NT2/D1 (cell line): ENCODE results near the gene PTGR1.

Source experiments
- SUZ12 ChIP-seq: IDR thresholded peaks from 2 replicates; pipeline ENCODE4 v1.6.1; 2011; ENCODE audit not compliant: insufficient read length, insufficient read depth; ENCODE audit errors: extremely low read depth
- YY1 ChIP-seq: IDR thresholded peaks from 2 replicates; pipeline ENCODE4 v1.6.1; 2011; ENCODE audit not compliant: insufficient read length, insufficient read depth
- ZNF274 ChIP-seq: IDR thresholded peaks from 2 replicates; pipeline ENCODE4 v1.6.1; 2011; ENCODE audit warnings: mild to moderate bottlenecking, low read depth, low read length

DNA sequence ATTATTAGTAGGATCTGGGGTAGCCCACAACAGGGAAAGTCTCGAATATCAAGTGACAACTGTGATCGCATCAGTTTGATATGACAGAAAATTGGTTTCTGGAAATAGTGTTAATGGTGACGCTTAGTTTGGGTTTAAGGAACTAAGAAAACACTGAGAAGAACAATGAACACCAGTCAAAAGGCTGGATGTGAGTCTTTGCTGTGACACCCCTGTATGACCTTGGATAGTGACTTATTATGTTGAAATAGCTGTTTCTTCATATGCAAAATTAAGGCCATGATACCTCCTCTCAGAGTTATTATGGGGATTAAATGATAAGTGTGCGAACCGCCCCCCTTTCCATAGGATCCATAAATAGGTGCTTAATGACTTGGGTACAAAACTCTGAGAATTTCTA is 32.6 kb upstream of the PTGR1 start:
- TF ChIP-seq YY1 (no peak), ZNF274 (no peak), SUZ12 (no peak)
